Lung (tissue), 12 donors: Measurements from ENCODE around the gene ERCC2. TPM values are rescaled to one million over a fixed set of nuclear protein-coding genes. Genes with fewer than 3 reads are reported as not detected.

ENCODE experiments used
- ATAC-seq: fragments of 200-7000 bp; cut with Tn5 transposase; one replicate; pipeline ENCODE4 v1.9.1; 2020; ENCODE audit warnings: moderate number of reproducible peaks; ENCODE audit not compliant: insufficient read depth, low FRiP score
- DNase-seq, 3 donors: peaks; one replicate each; pipeline ENCODE4 v3.0.0-alpha.2; 2013 to 2017
- H3K27ac ChIP-seq, 2 donors: one replicate each; pipeline ENCODE4 v1.5.1; 2013; ENCODE audit warnings: mild to moderate bottlenecking in 2 of 2, moderate library complexity in 2 of 2, control low read depth in 1 of 2, inconsistent platforms in 1 of 2, low read depth in 1 of 2, low read length in 1 of 2
- H3K27me3 ChIP-seq, 3 donors: one replicate each; pipeline ENCODE4 v1.5.1; 2013; ENCODE audit warnings: low read length in 2 of 3; ENCODE audit not compliant: control insufficient read depth in 3 of 3, insufficient read depth in 3 of 3
- H3K36me3 ChIP-seq, 4 donors: one replicate each; pipeline ENCODE4 v1.5.1; 2013; ENCODE audit warnings: low read length in 4 of 4, mild to moderate bottlenecking in 1 of 4, moderate library complexity in 1 of 4; ENCODE audit not compliant: control insufficient read depth in 4 of 4, insufficient read depth in 4 of 4
- H3K4me1 ChIP-seq, 5 donors: one replicate each; pipeline ENCODE4 v1.5.1; 2013; ENCODE audit warnings: low read length in 5 of 5, mild to moderate bottlenecking in 2 of 5, moderate library complexity in 1 of 5; ENCODE audit not compliant: control insufficient read depth in 5 of 5, insufficient read depth in 5 of 5
- H3K4me3 ChIP-seq: one replicate; pipeline ENCODE4 v1.5.1; 2013; ENCODE audit warnings: mild to moderate bottlenecking, control low read depth, moderate library complexity
- H3K9ac ChIP-seq, 2 donors: one replicate each; pipeline ENCODE4 v1.5.1; 2013; ENCODE audit warnings: low read length in 2 of 2, control low read depth in 1 of 2; ENCODE audit not compliant: insufficient read depth in 1 of 2
- H3K9me3 ChIP-seq, 4 donors: one replicate each; pipeline ENCODE4 v1.5.1; 2013; ENCODE audit warnings: low read length in 3 of 4, mild to moderate bottlenecking in 1 of 4, moderate library complexity in 1 of 4; ENCODE audit not compliant: control insufficient read depth in 4 of 4, insufficient read depth in 3 of 4
- WGBS, 2 donors: extraction: QIAGEN DNeasy Blood & Tissue Kit; methylation state at CpG; one replicate each; pipeline ENCODE4 v1.1.7; 2013; 5-methylcytosine and 5-hydroxymethylcytosine counted together
- polyA plus RNA-seq, 2 donors: library from polyadenylated mRNA; stranded (reverse); fragments of 200-250 nt; gene quantifications; one replicate each; pipeline ENCODE4 v1.2.1, GENCODE V29; 2013
- total RNA-seq, 2 donors: library from RNA; depleted of rRNA in 1 of 2; stranded (reverse); fragments of >200 nt in 1 of 2; gene quantifications; one replicate each; pipeline ENCODE4 v1.2.1, GENCODE V29; 2014 to 2021
- TF ChIP-seq, protein P1 (sequence below): IDR thresholded peaks from 2 replicates; pipeline ENCODE4 v1.5.1; 2012; ENCODE audit warnings: mild to moderate bottlenecking; ENCODE audit errors: control extremely low read depth, extremely low read depth
- donor health status: control.
- donor health status: control.
- donor health status: Bipolar disorder and iron deficiency.
- donor health status: healthy.
- donor health status: DM: yes; HTN: yes; CAD: no.

The ERCC2 gene
- total and polyA plus RNA-seq, 4 donors, result 11.9 to 19.9 (median 16.3) TPM

DNA sequence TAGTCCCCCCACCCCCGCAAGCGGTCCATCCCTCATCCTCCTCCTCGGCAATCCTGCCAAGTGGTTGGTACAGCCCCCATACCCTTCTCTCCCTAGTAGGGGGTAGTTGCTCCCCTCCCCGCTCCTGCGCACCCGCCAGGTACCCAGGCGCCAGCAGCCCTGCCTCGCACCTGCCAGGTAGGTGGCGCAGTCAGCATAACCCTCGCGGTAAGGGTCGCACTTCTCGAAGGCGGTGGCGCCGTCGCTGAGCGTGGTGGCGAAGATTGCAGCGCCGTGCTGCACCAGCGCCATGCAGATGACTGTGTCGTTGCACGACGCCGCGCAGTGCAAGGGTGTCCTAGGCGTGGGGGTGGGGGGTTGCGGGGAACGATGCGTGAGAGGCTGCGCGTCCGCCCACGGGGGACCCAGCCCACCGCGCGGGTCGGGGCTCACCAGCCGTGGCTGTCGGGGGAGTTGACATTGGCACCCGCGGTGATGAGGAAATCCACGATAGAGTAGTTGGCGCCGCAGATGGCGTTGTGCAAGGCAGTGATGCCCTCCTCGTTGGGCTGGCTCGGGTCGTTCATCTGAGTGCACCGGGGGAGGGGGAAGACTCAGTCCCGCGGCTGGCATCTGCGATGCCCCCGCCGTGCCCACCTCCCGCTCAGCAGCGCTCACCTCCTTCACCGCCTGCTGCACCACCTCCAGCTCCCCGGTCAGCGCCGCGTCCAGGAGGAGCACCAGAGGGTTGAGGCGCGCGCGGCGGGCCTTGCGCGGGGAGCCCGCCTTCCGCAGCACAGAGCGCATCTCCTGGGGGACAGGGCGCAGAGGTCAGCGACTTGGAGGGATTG is 15.2 kb upstream of the ERCC2 start:
- H3K4me3 ChIP-seq, result no peak overlapping the region
- H3K27ac ChIP-seq, result no peak overlapping the region
- whole genome bisulfite sequencing, 2 donors, result 9 to 12% methylated on average over 73 to 75 of the region's 75 CpGs
- peaks cover 0 to 23% (median 10%) of the 10 kb centered on the region in 3 donors for H3K27me3 ChIP-seq
- peak; percentile 44 for ATAC-seq
- TF ChIP-seq, protein P1, sequence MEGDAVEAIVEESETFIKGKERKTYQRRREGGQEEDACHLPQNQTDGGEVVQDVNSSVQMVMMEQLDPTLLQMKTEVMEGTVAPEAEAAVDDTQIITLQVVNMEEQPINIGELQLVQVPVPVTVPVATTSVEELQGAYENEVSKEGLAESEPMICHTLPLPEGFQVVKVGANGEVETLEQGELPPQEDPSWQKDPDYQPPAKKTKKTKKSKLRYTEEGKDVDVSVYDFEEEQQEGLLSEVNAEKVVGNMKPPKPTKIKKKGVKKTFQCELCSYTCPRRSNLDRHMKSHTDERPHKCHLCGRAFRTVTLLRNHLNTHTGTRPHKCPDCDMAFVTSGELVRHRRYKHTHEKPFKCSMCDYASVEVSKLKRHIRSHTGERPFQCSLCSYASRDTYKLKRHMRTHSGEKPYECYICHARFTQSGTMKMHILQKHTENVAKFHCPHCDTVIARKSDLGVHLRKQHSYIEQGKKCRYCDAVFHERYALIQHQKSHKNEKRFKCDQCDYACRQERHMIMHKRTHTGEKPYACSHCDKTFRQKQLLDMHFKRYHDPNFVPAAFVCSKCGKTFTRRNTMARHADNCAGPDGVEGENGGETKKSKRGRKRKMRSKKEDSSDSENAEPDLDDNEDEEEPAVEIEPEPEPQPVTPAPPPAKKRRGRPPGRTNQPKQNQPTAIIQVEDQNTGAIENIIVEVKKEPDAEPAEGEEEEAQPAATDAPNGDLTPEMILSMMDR, result no peak
- DNase-seq, result no peak
- H3K4me1 ChIP-seq, result peaks cover 0 to 8% (median 0%) of the 10 kb centered on the region in 5 donors
- no peak overlapping the region for H3K9ac ChIP-seq
- no peaks in the 10 kb centered on the region for H3K36me3 ChIP-seq
- H3K9me3 ChIP-seq, result no peaks in the 10 kb centered on the region

GRCh38 chr19:45382426-45382825 is 12.1 kb upstream of the ERCC2 start:
- Histone ChIP-seq H3K27me3 (peaks cover 0 to 20% (median 10%) of the 10 kb centered on the region in 3 donors), H3K36me3 (peaks cover 0 to 4% (median 0%) of the 10 kb centered on the region in 4 donors), H3K9ac (no peak overlapping the region), H3K4me1 (peaks cover 0 to 8% (median 0%) of the 10 kb centered on the region in 5 donors), H3K9me3 (no peaks in the 10 kb centered on the region), H3K27ac (no peak overlapping the region), H3K4me3 (no peak overlapping the region)
- ATAC-seq, result no peak
- DNase-seq, result no peak
- WGBS, 2 donors, result 88 to 89% methylated on average over 29 of the region's 29 CpGs
- TF ChIP-seq, protein P1, result no peak

DNA sequence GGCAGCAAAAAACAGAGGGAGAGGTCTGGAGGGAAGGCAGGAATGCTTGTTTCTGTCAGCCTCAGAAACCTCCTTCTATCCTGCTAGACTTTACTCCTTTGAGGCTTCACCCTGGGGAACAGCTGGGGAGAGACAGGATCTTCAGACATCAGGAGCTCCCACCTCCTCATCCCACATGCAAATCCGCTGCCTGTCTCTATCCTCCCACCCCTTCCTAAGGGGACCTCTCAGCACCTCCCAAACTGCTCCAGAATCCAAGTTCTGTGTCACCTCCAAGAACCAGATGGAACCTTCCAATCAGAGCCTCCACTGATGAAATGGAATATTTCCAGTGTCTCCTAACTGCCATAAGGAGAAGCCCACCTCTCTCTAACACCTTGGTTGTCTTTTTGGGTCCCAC is 9.7 kb upstream of the ERCC2 start:
- Histone ChIP-seq H3K27me3 (peaks cover 0 to 5% (median 3%) of the 10 kb centered on the region in 3 donors), H3K27ac (no peak overlapping the region), H3K4me3 (no peak overlapping the region), H3K4me1 (peaks cover 0 to 2% (median 0%) of the 10 kb centered on the region in 5 donors), H3K9me3 (no peaks in the 10 kb centered on the region), H3K9ac (no peak overlapping the region), H3K36me3 (peaks cover 0 to 4% (median 0%) of the 10 kb centered on the region in 4 donors)
- 94 to 100% methylated on average over 1 of the region's 1 CpG for WGBS, 2 donors
- no peak for DNase-seq
- TF ChIP-seq, protein P1, result no peak
- no peak for ATAC-seq
